ENCODE results near the gene LDHAL6A. TPM values are rescaled to one million over a fixed set of nuclear protein-coding genes. Genes with fewer than 3 reads are reported as not detected.

The LDHAL6A gene
- total RNA-seq, 1 experiment from 2014 or later = not detected

DNA sequence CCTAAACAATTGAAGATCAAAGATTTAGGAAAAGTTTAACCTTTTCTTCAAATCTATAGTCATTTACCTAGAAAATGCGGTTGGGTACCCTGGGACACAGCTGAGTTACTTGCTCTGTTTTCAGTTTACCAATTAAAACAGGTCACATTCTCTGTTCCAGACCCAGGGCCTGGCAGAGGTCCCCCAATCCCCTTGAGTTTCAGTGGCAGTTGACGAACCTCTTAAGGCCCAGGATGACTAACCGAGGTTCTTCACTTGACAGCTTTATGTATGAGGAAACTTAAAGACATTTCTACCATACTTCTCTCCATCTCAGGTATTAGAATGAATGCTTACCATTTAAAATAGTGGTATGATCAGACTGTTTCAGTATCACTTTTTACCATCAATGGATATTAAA lies 16.3 kb downstream of the LDHAL6A start (continued):
- TF ChIP-seq NR1H2 (CRISPR knock-in tag; IDR thresholded peaks at IDR 0.05) (no peak), IRF2 (CRISPR knock-in tag; IDR thresholded peaks at IDR 0.05; ENCODE audit: borderline replicate concordance, low read depth) (no peak), JUN (CRISPR knock-in tag; IDR thresholded peaks at IDR 0.05) (no peak), IRF1 (CRISPR knock-in tag; IDR thresholded peaks at IDR 0.05) (no peak), ZBTB43 (CRISPR knock-in tag; IDR thresholded peaks at IDR 0.05) (no peak)

- CTCF ChIA-PET = no interaction called here
- H3K4me1 Mint-ChIP-seq = no peaks in the 10 kb centered on the region
- no peaks in the 10 kb centered on the region for H3K27me3 Mint-ChIP-seq (ENCODE audit: low read depth)
- peaks cover 10% of the 10 kb centered on the region for H3K36me3 Mint-ChIP-seq
- no peak for ATAC-seq
- DNase-seq (ENCODE audit: low spot score) = no peak
- no peak overlapping the region for H3K4me3 Mint-ChIP-seq
- POLR2A ChIA-PET = no interaction called here
- no peak overlapping the region for H3K27ac Mint-ChIP-seq
- H3K9me3 Mint-ChIP-seq = peaks cover 5% of the 10 kb centered on the region; the same call in 1 of the 2 replicates
- TF ChIP-seq FOXP1 (CRISPR knock-in tag; IDR thresholded peaks at IDR 0.05; ENCODE audit: borderline replicate concordance) (no peak), ZNF232 (CRISPR knock-in tag; IDR thresholded peaks at IDR 0.05) (no peak), ELF4 (CRISPR knock-in tag; IDR thresholded peaks at IDR 0.05; ENCODE audit: low read depth) (no peak), E2F1 (CRISPR knock-in tag; IDR thresholded peaks at IDR 0.05) (no peak), JAZF1 (CRISPR knock-in tag; IDR thresholded peaks at IDR 0.05) (no peak), ZNF416 (CRISPR knock-in tag; IDR thresholded peaks at IDR 0.05) (no peak), NFATC4 (CRISPR knock-in tag; IDR thresholded peaks at IDR 0.05) (no peak), FOXJ3 (CRISPR knock-in tag; IDR thresholded peaks at IDR 0.05; ENCODE audit: borderline replicate concordance) (no peak), OVOL2 (CRISPR knock-in tag; IDR thresholded peaks at IDR 0.05; ENCODE audit: borderline replicate concordance) (no peak), ZNF423 (CRISPR knock-in tag; IDR thresholded peaks at IDR 0.05) (no peak), KAT7 (CRISPR knock-in tag; IDR thresholded peaks at IDR 0.05; ENCODE audit: borderline replicate concordance) (no peak), ZNF121 (CRISPR knock-in tag; IDR thresholded peaks at IDR 0.05) (no peak), RORB (CRISPR knock-in tag; IDR thresholded peaks at IDR 0.05) (no peak)
- TF ChIP-seq, protein P1, sequence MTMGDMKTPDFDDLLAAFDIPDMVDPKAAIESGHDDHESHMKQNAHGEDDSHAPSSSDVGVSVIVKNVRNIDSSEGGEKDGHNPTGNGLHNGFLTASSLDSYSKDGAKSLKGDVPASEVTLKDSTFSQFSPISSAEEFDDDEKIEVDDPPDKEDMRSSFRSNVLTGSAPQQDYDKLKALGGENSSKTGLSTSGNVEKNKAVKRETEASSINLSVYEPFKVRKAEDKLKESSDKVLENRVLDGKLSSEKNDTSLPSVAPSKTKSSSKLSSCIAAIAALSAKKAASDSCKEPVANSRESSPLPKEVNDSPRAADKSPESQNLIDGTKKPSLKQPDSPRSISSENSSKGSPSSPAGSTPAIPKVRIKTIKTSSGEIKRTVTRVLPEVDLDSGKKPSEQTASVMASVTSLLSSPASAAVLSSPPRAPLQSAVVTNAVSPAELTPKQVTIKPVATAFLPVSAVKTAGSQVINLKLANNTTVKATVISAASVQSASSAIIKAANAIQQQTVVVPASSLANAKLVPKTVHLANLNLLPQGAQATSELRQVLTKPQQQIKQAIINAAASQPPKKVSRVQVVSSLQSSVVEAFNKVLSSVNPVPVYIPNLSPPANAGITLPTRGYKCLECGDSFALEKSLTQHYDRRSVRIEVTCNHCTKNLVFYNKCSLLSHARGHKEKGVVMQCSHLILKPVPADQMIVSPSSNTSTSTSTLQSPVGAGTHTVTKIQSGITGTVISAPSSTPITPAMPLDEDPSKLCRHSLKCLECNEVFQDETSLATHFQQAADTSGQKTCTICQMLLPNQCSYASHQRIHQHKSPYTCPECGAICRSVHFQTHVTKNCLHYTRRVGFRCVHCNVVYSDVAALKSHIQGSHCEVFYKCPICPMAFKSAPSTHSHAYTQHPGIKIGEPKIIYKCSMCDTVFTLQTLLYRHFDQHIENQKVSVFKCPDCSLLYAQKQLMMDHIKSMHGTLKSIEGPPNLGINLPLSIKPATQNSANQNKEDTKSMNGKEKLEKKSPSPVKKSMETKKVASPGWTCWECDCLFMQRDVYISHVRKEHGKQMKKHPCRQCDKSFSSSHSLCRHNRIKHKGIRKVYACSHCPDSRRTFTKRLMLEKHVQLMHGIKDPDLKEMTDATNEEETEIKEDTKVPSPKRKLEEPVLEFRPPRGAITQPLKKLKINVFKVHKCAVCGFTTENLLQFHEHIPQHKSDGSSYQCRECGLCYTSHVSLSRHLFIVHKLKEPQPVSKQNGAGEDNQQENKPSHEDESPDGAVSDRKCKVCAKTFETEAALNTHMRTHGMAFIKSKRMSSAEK (CRISPR knock-in tag; IDR thresholded peaks at IDR 0.05; ENCODE audit: borderline replicate concordance) = no peak
Observed at GRCh38 chr11:18472587-18472986, 16.9 kb downstream of the LDHAL6A start.

DNA sequence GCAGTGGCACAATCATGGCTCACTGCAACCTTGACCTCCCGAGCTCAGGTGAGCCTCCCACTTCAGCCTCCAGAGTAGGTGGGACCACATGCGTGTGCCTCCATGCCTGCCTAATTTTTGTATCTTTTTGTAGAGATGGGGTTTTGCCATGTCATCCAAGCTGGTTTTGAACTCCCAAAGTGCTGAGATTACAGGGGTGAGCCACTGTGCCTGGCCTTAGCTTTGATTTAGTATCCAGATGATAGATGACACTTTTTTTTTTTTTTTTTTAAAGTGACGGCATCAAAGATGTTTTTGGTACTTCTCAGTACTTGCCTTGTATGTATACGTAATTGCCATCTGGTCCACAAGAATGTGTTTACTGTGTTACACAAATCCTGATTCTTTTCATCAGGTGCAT lies 23.4 kb downstream of the LDHAL6A start:
- Mint-ChIP-seq H3K27me3 (ENCODE audit: low read depth) (no peaks in the 10 kb centered on the region), H3K4me1 (no peaks in the 10 kb centered on the region), H3K27ac (no peak overlapping the region), H3K4me3 (no peak overlapping the region), H3K36me3 (peaks cover 69% of the 10 kb centered on the region), H3K9me3 (peaks cover 5% of the 10 kb centered on the region; the same call in 1 of the 2 replicates)
- POLR2A ChIA-PET = no interaction called here
- CTCF ChIA-PET = no interaction called here
- DNase-seq (ENCODE audit: low spot score) (no peak), ATAC-seq (no peak)
- TF ChIP-seq, protein P1 (CRISPR knock-in tag; IDR thresholded peaks at IDR 0.05; ENCODE audit: borderline replicate concordance) = no peak
- TF ChIP-seq SOX15 (CRISPR knock-in tag; IDR thresholded peaks at IDR 0.05) = no peak
- TF ChIP-seq, protein P2, sequence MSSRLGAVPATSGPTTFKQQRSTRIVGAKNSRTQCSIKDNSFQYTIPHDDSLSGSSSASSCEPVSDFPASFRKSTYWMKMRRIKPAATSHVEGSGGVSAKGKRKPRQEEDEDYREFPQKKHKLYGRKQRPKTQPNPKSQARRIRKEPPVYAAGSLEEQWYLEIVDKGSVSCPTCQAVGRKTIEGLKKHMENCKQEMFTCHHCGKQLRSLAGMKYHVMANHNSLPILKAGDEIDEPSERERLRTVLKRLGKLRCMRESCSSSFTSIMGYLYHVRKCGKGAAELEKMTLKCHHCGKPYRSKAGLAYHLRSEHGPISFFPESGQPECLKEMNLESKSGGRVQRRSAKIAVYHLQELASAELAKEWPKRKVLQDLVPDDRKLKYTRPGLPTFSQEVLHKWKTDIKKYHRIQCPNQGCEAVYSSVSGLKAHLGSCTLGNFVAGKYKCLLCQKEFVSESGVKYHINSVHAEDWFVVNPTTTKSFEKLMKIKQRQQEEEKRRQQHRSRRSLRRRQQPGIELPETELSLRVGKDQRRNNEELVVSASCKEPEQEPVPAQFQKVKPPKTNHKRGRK (CRISPR knock-in tag; IDR thresholded peaks at IDR 0.05; ENCODE audit: borderline replicate concordance) = no peak
- TF ChIP-seq NR2C2 (CRISPR knock-in tag; IDR thresholded peaks at IDR 0.05) = no peak
- TF ChIP-seq ZNF416 (CRISPR knock-in tag; IDR thresholded peaks at IDR 0.05) = no peak

Measured in WTC11 (cell line).